ENCODE data around the gene LHX4. TPM values are rescaled to one million over a fixed set of nuclear protein-coding genes. Genes with fewer than 3 reads are reported as not detected.

Gene LHX4
- total and polyA plus RNA-seq, 2 of the 13 experiments (the other 11 are each of a cell fraction or from before 2014, with no cell fraction given), result 0.03 to 0.07 TPM

GRCh38 chr1:180244840-180245239 lies 14.8 kb downstream of the LHX4 start (continued):
- TF ChIP-seq ZNF124 (CRISPR knock-in tag; IDR thresholded peaks at IDR 0.05), result no peak
- no peak for TF ChIP-seq NCOA5 (CRISPR knock-in tag; IDR thresholded peaks at IDR 0.05)
- no peak for TF ChIP-seq MLX (CRISPR knock-in tag; IDR thresholded peaks at IDR 0.05)
- no peak for TF ChIP-seq BATF2 (CRISPR knock-in tag; IDR thresholded peaks at IDR 0.05)
- TF ChIP-seq ETS1 (CRISPR knock-in tag; IDR thresholded peaks at IDR 0.05), result no peak
- no peak for TF ChIP-seq RARG (CRISPR knock-in tag; IDR thresholded peaks at IDR 0.05; ENCODE audit: low read depth)
- TF ChIP-seq ZFX (CRISPR knock-in tag; IDR thresholded peaks at IDR 0.05; ENCODE audit: low read depth), result peak; percentile 25; the same call in 1 of the 2 replicates
- no peak for TF ChIP-seq TIGD3 (CRISPR knock-in tag; IDR thresholded peaks at IDR 0.05; ENCODE audit: borderline replicate concordance)
- no peak for TF ChIP-seq NFIC (IDR thresholded peaks at IDR 0.05; ENCODE audit: low read length)
- TF ChIP-seq RBFOX2 (IDR thresholded peaks at IDR 0.05; ENCODE audit: low read depth, low read length), result no peak
- TF ChIP-seq ZGPAT (CRISPR knock-in tag; IDR thresholded peaks at IDR 0.05), result no peak
- TF ChIP-seq MTF1 (CRISPR knock-in tag; IDR thresholded peaks at IDR 0.05), result no peak
- TF ChIP-seq RCOR2 (CRISPR knock-in tag; IDR thresholded peaks at IDR 0.05), result no peak
- no peak for TF ChIP-seq PPARG (CRISPR knock-in tag; conservative IDR thresholded peaks at IDR 0.05)
- no peak for TF ChIP-seq ARID2 (CRISPR knock-in tag; IDR thresholded peaks at IDR 0.05; ENCODE audit: borderline replicate concordance)
- no peak for TF ChIP-seq ZKSCAN1 (IDR thresholded peaks at IDR 0.05; ENCODE audit: low read length)
- TF ChIP-seq CEBPZ (IDR thresholded peaks at IDR 0.05; ENCODE audit: low read length), result no peak
- no peak for TF ChIP-seq FOXJ3 (CRISPR knock-in tag; IDR thresholded peaks at IDR 0.05; ENCODE audit: borderline replicate concordance)
- no peak for TF ChIP-seq PHF5A (CRISPR knock-in tag; IDR thresholded peaks at IDR 0.05; ENCODE audit: low read depth, unreplicated experiment)
- no peak for TF ChIP-seq ZNF367 (CRISPR knock-in tag; IDR thresholded peaks at IDR 0.05; ENCODE audit: borderline replicate concordance)
- TF ChIP-seq SNRNP70 (IDR thresholded peaks at IDR 0.05; ENCODE audit: low read depth, low read length), result no peak
- TF ChIP-seq MXD1 (CRISPR knock-in tag; IDR thresholded peaks at IDR 0.05), result no peak
- TF ChIP-seq JUN (CRISPR knock-in tag; IDR thresholded peaks at IDR 0.05), result no peak
